Tibial nerve (tissue), 4 donors: ENCODE results near the gene FTCD.

Experiments
- EP300 ChIP-seq, 2 donors: sonication (generic); formaldehyde crosslinking; IDR thresholded peaks; one replicate each; pipeline ENCODE4 v1.6.1; 2017; ENCODE audit warnings: antibody characterized with exemption in 2 of 2, mild to moderate bottlenecking in 1 of 2
- POLR2A ChIP-seq, 2 donors: fragments of 450-650 bp; IDR thresholded peaks; one replicate each; pipeline ENCODE4 v1.6.1; 2017; ENCODE audit warnings: antibody characterized with exemption in 2 of 2, mild to moderate bottlenecking in 2 of 2, moderate library complexity in 2 of 2
- TF ChIP-seq, protein P1 (sequence below), 5 experiments: fragments of 200-600 bp in 3 of 5; fragments of 450-650 bp in 2 of 5; sonication (generic) in 3 of 5; IDR thresholded peaks; one replicate each; pipeline ENCODE4 v1.5.1; 2016 to 2019; ENCODE audit warnings: antibody characterized with exemption in 5 of 5, mild to moderate bottlenecking in 3 of 5, moderate library complexity in 2 of 5

DNA sequence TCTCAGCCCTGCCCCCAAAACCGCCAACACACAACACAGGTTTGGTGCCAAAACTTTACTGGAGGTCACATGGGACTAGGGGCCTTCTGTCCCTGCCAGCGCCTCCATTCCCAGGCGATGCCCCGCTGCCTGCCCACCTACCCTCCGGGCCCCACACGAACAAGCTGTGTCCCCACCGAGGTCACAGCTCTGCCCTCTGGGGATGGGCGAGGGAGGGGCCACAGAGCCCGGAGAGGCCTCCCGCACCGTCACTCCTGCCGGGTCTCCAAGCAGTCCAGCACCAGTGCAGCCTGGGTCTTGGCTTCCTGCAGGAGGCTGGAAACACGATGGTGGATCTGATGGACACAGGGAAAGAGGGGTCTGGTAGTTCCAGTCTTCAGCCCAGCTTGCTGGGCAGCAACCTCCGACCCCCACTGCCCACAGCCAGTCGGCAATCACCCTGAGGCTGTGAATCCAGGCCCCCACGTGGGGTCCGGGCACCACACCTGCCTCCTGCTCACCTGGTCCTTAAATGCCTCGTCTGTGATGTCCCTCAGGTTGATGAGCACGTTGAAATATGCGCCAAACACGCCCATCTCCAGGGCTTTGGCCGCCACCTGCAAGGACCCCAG, 18.5 kb downstream of the FTCD start:
- TF ChIP-seq, protein P1, sequence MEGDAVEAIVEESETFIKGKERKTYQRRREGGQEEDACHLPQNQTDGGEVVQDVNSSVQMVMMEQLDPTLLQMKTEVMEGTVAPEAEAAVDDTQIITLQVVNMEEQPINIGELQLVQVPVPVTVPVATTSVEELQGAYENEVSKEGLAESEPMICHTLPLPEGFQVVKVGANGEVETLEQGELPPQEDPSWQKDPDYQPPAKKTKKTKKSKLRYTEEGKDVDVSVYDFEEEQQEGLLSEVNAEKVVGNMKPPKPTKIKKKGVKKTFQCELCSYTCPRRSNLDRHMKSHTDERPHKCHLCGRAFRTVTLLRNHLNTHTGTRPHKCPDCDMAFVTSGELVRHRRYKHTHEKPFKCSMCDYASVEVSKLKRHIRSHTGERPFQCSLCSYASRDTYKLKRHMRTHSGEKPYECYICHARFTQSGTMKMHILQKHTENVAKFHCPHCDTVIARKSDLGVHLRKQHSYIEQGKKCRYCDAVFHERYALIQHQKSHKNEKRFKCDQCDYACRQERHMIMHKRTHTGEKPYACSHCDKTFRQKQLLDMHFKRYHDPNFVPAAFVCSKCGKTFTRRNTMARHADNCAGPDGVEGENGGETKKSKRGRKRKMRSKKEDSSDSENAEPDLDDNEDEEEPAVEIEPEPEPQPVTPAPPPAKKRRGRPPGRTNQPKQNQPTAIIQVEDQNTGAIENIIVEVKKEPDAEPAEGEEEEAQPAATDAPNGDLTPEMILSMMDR (IDR thresholded peaks at IDR 0.05), result no peak
- no peak for TF ChIP-seq EP300 (IDR thresholded peaks at IDR 0.05)
- no peak for TF ChIP-seq POLR2A (IDR thresholded peaks at IDR 0.05)
